Esophagus squamous epithelium (tissue), 4 donors: ENCODE measurements around the gene GPC6.

ENCODE experiments used
- POLR2A ChIP-seq, 4 donors: fragments of 450-650 bp; IDR thresholded peaks; one replicate each; pipeline ENCODE4 v1.6.1; 2017; ENCODE audit warnings: antibody characterized with exemption in 4 of 4, mild to moderate bottlenecking in 4 of 4, moderate library complexity in 3 of 4
- TF ChIP-seq, protein P1 (sequence below), 6 experiments: fragments of 450-650 bp in 4 of 6; fragments of 200-600 bp in 2 of 6; sonication (generic) in 2 of 6; IDR thresholded peaks; one replicate each; pipeline ENCODE4 v1.5.1; 2016 to 2019; ENCODE audit warnings: antibody characterized with exemption in 6 of 6, mild to moderate bottlenecking in 4 of 6, moderate library complexity in 4 of 6

DNA sequence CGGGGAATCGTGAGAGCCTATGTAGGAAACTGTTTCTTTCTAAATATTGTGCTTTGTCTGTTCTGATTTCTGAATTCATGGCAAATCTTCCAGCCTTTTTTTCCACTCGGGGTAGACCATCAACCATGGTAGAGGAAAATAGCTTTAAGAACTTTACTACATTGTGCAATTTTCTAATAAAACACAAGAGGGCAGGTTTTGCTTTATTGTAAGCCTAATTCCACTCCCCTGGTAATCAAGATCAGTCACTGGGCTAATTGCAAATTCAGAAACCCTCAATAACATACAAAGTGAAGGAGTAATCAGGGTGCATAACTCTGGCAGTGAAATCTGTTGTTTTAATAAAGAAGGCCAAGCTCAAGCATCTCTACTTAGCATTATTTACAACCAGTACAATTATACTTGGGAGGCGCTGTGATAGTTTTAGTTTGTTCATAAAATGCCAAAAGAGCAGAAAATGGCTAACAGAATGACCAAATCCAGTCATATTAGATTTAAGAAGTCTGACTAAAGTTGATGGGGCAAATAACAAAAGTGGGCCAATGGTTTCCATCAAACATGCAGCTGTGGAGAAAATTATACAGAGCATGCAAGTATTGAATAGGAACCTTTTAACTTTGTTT is 1209.1 kb downstream of the GPC6 start:
- TF ChIP-seq, protein P1, sequence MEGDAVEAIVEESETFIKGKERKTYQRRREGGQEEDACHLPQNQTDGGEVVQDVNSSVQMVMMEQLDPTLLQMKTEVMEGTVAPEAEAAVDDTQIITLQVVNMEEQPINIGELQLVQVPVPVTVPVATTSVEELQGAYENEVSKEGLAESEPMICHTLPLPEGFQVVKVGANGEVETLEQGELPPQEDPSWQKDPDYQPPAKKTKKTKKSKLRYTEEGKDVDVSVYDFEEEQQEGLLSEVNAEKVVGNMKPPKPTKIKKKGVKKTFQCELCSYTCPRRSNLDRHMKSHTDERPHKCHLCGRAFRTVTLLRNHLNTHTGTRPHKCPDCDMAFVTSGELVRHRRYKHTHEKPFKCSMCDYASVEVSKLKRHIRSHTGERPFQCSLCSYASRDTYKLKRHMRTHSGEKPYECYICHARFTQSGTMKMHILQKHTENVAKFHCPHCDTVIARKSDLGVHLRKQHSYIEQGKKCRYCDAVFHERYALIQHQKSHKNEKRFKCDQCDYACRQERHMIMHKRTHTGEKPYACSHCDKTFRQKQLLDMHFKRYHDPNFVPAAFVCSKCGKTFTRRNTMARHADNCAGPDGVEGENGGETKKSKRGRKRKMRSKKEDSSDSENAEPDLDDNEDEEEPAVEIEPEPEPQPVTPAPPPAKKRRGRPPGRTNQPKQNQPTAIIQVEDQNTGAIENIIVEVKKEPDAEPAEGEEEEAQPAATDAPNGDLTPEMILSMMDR (IDR thresholded peaks at IDR 0.05) = peak; percentile 33 to 61 (median 48)
- TF ChIP-seq POLR2A (IDR thresholded peaks at IDR 0.05) = no peak
